RPMI7951 (cell line): ENCODE results near the gene ANAPC13. TPM values are rescaled to one million over a fixed set of nuclear protein-coding genes. Genes with fewer than 3 reads are reported as not detected.
A peak's percentile ranks its signal among the peaks of the same experiment; 100 is the strongest.

ENCODE experiments used
- DNase-seq: peaks from one replicate; pipeline ENCODE4 v3.0.0-alpha.2; 2012; ENCODE audit warnings: low read depth
- total RNA-seq: library from RNA; depleted of rRNA; stranded (reverse); fragments of >200 nt; shearing (Covaris generic); gene quantifications from 2 replicates; pipeline ENCODE4 v1.2.3, GENCODE V29; 2014; rRNA removed

The ANAPC13 gene
- total RNA-seq, 1 experiment from 2014 or later = 132 TPM

GRCh38 chr3:134457376-134458074 is 28.3 kb downstream of the ANAPC13 start:
- DNase-seq = no peak

DNA sequence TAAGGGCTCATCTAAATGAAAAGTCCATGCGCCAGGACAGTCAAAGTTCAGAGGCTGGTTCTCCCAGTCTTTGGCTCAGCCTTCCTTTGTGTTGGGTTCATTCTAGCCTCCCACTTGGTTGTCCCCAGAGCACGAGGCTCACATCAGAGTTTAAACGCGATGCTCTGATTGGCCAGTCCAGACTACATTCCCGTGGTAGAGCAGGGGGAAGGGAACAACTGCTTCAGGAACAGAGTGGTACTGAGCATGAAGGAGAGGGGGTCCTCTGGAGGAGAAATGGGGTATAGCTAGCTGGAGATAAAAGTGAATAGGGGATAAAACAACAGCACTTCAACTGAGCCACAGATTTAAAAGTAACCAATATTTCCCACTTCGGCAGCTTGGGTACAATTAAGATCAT is 32.2 kb downstream of the ANAPC13 start:
- DNase-seq = no peak

GRCh38 chr3:134449951-134450350 is 35.8 kb downstream of the ANAPC13 start:
- no peak for DNase-seq

- peak; percentile 69 for DNase-seq
Observed at GRCh38 chr3:134449277-134449676, 36.5 kb downstream of the ANAPC13 start.

- DNase-seq = no peak
Observed at GRCh38 chr3:134448664-134449063, 37.1 kb downstream of the ANAPC13 start.

DNA sequence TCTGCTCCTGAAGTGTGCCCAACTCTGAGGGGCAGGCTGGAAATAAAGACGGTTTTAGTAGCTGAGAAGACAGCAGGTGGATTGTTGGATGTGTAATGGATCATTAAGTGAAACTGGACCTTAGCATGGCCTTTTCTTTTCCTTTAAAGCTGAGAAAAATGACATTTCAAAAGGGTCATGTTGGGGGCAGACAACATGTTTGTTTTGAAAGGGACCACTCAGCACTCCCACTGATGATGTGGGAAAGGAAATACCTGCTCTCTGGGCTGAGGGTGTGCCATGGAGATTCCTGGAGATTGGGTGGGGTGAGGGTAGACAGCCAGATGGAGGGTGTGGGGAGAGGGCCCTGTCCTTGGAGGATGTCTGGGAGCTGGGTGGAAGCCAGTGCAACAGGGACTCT is 38.4 kb downstream of the ANAPC13 start:
- DNase-seq = no peak

DNA sequence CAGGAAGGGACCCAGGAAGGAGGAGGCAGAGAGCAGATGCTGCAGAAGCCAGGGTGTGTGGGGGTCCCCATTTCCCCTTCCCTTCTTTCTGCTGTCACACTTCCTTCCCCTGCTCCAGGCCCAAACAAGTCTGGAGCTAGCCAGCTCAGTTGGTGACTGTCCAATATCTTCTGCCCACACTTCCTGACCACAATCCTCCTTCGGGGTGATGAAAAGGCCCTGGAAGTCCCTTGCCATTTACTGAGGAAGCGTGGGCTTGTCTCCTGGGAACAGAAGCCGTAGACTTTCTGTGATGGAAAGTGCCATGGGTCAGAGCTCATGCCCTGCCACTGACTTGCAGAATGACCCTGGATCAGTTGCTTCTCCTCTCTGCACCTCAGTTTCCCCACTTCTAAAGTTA is 39.0 kb downstream of the ANAPC13 start:
- peak; percentile 86 for DNase-seq

DNA sequence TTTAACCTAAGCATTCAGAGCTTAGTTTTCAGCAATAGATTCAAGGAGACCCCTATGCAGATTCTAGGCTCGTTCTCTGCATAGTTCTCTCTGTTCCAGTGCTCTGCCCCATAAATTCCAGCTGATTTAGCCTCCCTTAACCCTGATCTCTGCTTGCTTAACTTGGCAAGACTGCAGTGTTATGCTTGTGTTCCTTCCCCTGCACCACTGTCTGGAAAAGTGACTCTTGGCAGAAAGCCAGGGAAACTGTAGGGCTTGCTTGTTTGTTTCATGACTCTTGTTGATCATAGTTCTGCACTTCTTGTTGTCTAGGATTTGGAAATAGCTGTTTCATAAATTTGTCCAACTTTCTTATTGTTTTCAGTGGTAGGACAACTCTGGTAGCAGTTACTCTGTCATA is 40.1 kb downstream of the ANAPC13 start:
- peak; percentile 48 for DNase-seq

DNA sequence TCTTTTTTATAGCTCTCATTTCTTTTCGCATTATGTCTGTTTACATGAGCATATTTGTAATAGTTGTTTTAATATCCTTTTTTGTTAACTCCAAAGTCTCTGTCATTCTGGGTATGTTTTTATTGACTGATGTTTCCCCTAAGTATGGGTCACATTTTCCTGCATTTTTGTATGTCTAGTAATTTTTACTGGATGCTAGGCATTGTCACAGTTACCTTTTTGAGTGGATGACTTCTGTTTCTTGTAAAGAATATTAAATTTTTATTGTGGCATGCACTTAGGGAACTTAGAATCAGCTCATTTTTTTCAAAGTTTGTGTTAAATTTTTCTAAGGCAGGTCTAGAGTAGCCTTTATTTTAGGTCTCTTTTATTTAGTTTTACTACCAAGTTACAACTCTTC is 40.7 kb downstream of the ANAPC13 start:
- DNase-seq = no peak

DNA sequence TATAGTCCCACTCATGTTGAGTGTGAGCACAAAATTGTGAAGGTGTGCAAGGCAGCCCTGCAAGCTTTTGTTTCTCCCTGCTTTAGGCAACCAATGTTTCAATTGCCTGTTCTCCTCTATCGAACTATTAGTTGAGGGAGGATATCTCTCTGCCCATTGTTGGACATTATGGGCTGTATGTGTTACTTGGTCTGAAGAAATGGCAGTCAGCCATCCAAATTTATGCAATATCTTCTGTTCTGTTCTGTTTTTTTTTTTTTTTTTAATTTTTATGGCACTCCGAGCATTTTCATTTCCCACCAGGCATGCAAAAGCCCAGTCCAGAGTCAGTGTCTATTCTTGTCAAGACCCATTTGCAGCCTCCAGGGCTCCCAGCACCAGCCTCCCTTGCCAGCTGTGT is 44.0 kb downstream of the ANAPC13 start:
- DNase-seq = no peak

DNA sequence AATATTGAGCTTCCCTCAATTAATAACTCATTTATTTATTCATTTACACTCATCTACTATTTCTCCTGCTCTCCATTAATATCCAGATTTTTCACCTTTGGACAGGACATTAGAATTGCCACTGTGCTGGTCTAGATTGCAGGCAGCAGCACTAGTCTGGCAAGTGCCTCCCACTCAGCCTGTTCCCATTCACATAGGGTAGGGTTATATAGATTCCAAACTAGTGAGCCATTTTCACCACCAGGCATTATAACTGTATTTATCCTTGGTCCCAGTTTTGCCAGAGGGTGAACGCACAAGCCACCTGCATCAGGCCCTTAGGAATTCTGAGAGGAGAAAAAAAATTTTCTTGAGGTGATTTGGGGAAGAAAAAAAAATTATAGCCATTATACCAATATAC is 44.5 kb downstream of the ANAPC13 start:
- DNase-seq = no peak

- no peak for DNase-seq
Observed at GRCh38 chr3:134437211-134437752, 48.5 kb downstream of the ANAPC13 start.

GRCh38 chr3:134432236-134432635 is 53.5 kb downstream of the ANAPC13 start:
- no peak for DNase-seq

DNA sequence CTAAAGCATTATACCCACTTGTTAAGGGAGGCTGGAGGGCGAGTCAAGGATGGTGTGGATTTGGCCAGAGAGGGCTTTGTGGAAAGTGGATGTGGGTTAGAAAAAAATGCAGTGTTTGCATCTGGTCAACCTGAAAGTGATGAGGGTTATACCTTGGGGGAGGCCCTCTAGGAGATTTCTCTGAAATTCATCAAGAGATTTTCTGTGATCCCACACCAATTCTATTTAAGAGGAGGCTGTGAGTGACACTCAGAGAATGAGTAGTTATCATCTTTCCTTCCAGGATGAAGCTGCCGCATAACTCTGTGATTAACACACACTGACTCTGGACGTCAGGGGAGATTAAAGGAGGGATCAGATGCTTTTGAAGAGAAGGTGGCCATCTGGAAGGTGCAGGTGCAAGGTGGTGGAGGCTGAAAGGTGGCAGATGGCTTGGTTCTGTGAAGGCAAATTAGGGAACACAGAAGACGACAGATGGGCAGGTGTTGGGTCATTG is 54.8 kb downstream of the ANAPC13 start:
- DNase-seq = no peak

DNA sequence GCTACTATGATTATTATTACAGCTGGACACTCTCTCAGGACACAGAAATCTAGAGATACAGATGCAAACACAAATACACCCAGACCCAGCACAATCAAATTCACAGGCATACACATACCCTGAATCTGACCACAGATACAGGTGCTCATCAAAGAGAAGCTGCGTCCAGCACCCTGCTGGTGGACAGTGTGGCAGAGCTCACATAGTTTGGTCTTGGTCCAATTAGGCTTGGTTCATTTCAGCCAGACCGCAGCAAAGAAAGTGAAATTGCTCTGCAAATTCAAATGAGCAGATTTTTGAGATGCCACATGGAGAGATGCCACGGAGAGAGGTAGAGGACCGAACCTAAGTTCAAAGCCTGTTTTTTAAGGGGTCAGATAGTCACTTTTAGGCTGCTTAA is 55.6 kb downstream of the ANAPC13 start:
- peak; percentile 64 for DNase-seq

DNA sequence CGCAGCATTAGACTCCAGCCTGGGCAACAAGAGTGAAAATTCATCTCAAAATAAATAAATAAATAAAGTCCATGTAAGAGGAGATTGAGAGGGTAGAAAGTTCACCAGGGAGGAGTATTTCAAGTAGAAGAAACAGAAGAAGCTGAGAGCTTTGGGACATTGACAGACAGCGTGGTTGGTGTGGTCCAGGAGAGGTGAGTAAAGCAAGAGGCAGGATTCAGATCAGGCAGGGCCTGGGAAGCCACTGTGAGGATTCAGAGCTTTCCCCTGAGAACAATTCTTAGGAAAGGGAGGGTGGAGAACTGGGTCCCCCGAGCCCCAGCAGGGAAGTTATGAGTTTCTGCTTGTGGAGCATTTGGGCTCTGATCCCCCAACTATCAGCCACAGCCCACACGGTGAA is 57.4 kb downstream of the ANAPC13 start:
- DNase-seq = peak; percentile 40

Other genes starting within 250 kb of the ANAPC13 start
- gene RYK, start 235.1 kb downstream of the ANAPC13 start, total RNA-seq = 88.9 and 89.6 TPM in 2 replicates
- gene AMOTL2, start 111.5 kb downstream of the ANAPC13 start, total RNA-seq = 13.1 and 15.1 TPM in 2 replicates
- gene CEP63, start 72 bp upstream of the ANAPC13 start, total RNA-seq = 17.8 and 40.0 TPM in 2 replicates
- not detected in 2 replicates for gene KY, start 165.0 kb upstream of the ANAPC13 start, total RNA-seq